GM12878 (cell line): Measurements from ENCODE around the gene CACYBP. TPM values are rescaled to one million over a fixed set of nuclear protein-coding genes. Genes with fewer than 3 reads are reported as not detected.

Source experiments
- BCL3 ChIP-seq: IDR thresholded peaks from 2 replicates; pipeline ENCODE4 v1.6.1; 2011; ENCODE audit warnings: borderline replicate concordance, low read depth, mild to moderate bottlenecking, moderate library complexity, low read length; ENCODE audit not compliant: insufficient read depth, poor library complexity, severe bottlenecking
- BHLHE40 ChIP-seq, 2 experiments: fragments of 450-650 bp in 1 of 2; IDR thresholded peaks; 2 replicates each; pipeline ENCODE4 v1.6.1; 2011 to 2017; ENCODE audit warnings: low read depth in 2 of 2, borderline replicate concordance in 1 of 2, improper control_type of control experiment in 1 of 2, low read length in 1 of 2, mild to moderate bottlenecking in 1 of 2
- CREB1 ChIP-seq: IDR thresholded peaks from 2 replicates; pipeline ENCODE4 v1.6.1; 2012; ENCODE audit warnings: low read depth, mild to moderate bottlenecking, inconsistent platforms
- DPF2 ChIP-seq: fragments of 450-650 bp; IDR thresholded peaks from 2 replicates; pipeline ENCODE4 v1.6.1; 2017; ENCODE audit warnings: mild to moderate bottlenecking
- GATAD2B ChIP-seq: fragments of 450-650 bp; conservative IDR thresholded peaks from 2 replicates; pipeline ENCODE4 v1.6.1; 2017; ENCODE audit warnings: low read depth, mild to moderate bottlenecking, moderate library complexity
- IKZF2 ChIP-seq, 2 experiments: fragments of 450-650 bp; IDR thresholded peaks; 2 replicates each; pipeline ENCODE4 v1.6.1; 2017; ENCODE audit warnings: mild to moderate bottlenecking in 2 of 2, moderate library complexity in 2 of 2
- MTA3 ChIP-seq: IDR thresholded peaks from 2 replicates; pipeline ENCODE4 v1.6.1; 2012; ENCODE audit warnings: low read length, inconsistent platforms, borderline replicate concordance
- NFIC ChIP-seq: IDR thresholded peaks from 2 replicates; pipeline ENCODE4 v1.6.1; 2012; ENCODE audit warnings: low read depth, mild to moderate bottlenecking, inconsistent platforms, low read length, moderate library complexity
- NR2C2 ChIP-seq: IDR thresholded peaks from 2 replicates; pipeline ENCODE4 v1.6.1; 2011; ENCODE audit warnings: borderline replicate concordance, low read depth; ENCODE audit not compliant: control insufficient read depth, insufficient read length
- POLR2A ChIP-seq: IDR thresholded peaks from 2 replicates; pipeline ENCODE4 v1.6.1; 2011; ENCODE audit warnings: low read depth, mild to moderate bottlenecking, low read length
- POLR2AphosphoS2 ChIP-seq: IDR thresholded peaks from 2 replicates; pipeline ENCODE4 v1.6.1; 2011; ENCODE audit warnings: low read depth, mild to moderate bottlenecking, low read length, improper control_type of control experiment, moderate library complexity
- RBBP5 ChIP-seq: fragments of 200-600 bp; sonication (generic); conservative IDR thresholded peaks from 2 replicates; pipeline ENCODE4 v1.6.1; 2016
- SP1 ChIP-seq: IDR thresholded peaks from one replicate; pipeline ENCODE4 v1.6.1; 2011; ENCODE audit warnings: low read depth, low read length
- SPI1 ChIP-seq: IDR thresholded peaks from 2 replicates; pipeline ENCODE4 v1.6.1; 2011; ENCODE audit warnings: low read depth, mild to moderate bottlenecking, low read length, moderate library complexity, borderline replicate concordance; ENCODE audit not compliant: insufficient read depth
- SREBF2 ChIP-seq: IDR thresholded peaks from 2 replicates; pipeline ENCODE4 v1.6.1; 2012; ENCODE audit warnings: mild to moderate bottlenecking, low read length
- STAT1 ChIP-seq: fragments of 450-650 bp; conservative IDR thresholded peaks from 2 replicates; pipeline ENCODE4 v1.6.1; 2014; ENCODE audit warnings: antibody characterized with exemption, mild to moderate bottlenecking
- TCF7 ChIP-seq: IDR thresholded peaks from 2 replicates; pipeline ENCODE4 v1.6.1; 2014; ENCODE audit warnings: antibody characterized with exemption, borderline replicate concordance
- USF1 ChIP-seq: IDR thresholded peaks from 2 replicates; pipeline ENCODE4 v1.6.1; 2011; ENCODE audit warnings: borderline replicate concordance, low read depth, mild to moderate bottlenecking, moderate library complexity, mixed read lengths, low read length; ENCODE audit not compliant: insufficient read depth; ENCODE audit errors: extremely low read length
- ZNF217 ChIP-seq: fragments of 450-650 bp; IDR thresholded peaks from 2 replicates; pipeline ENCODE4 v1.6.1; 2017; ENCODE audit warnings: antibody characterized with exemption, mild to moderate bottlenecking
- ZNF622 ChIP-seq: fragments of 450-650 bp; IDR thresholded peaks from 2 replicates; pipeline ENCODE4 v1.6.1; 2017; ENCODE audit warnings: mild to moderate bottlenecking, inconsistent platforms
- ZNF687 ChIP-seq: fragments of 450-650 bp; IDR thresholded peaks from 2 replicates; pipeline ENCODE4 v1.6.1; 2017; ENCODE audit warnings: mild to moderate bottlenecking, moderate library complexity
- polyA plus RNA-seq, 11 experiments: library from polyadenylated mRNA; depleted of rRNA in 4 of 11; unstranded in 6 of 11; stranded (reverse) in 5 of 11; fragments of >200 nt; fragmentation: Nextera tagmentation in 4 of 11; fragmentation: Illumina TruSeq in 1 of 11; extraction: Ambion mirVana in 4 of 11; extraction: Trizol in 1 of 11; gene quantifications; 1 replicate in 1 of 11; 2 replicates in 10 of 11; pipeline versions ENCODE4 v1.2.1 to v1.2.3, GENCODE V29; 2011 to 2016; ENCODE audit warnings: inconsistent platforms in 2 of 11, missing spikeins in 2 of 11, low read depth in 1 of 11
- total RNA-seq, 4 experiments: library from RNA; depleted of rRNA in 3 of 4; stranded (reverse); fragments of >200 nt in 3 of 4; fragmentation: Illumina TruSeq in 1 of 4; extraction: Trizol in 1 of 4; gene quantifications; 2 replicates each; pipeline versions ENCODE4 v1.2.1 to v1.2.3, GENCODE V29; 2013 to 2021
- TF ChIP-seq, protein P1 (sequence below): fragments of 450-650 bp; conservative IDR thresholded peaks from 2 replicates; pipeline ENCODE4 v1.6.1; 2017; ENCODE audit warnings: mild to moderate bottlenecking, moderate library complexity

The CACYBP gene
- total and polyA plus RNA-seq, 10 of the 15 experiments (the other 5 are each of a cell fraction or from before 2014, with no cell fraction given), result 77.7 to 488 (median 218) TPM

DNA sequence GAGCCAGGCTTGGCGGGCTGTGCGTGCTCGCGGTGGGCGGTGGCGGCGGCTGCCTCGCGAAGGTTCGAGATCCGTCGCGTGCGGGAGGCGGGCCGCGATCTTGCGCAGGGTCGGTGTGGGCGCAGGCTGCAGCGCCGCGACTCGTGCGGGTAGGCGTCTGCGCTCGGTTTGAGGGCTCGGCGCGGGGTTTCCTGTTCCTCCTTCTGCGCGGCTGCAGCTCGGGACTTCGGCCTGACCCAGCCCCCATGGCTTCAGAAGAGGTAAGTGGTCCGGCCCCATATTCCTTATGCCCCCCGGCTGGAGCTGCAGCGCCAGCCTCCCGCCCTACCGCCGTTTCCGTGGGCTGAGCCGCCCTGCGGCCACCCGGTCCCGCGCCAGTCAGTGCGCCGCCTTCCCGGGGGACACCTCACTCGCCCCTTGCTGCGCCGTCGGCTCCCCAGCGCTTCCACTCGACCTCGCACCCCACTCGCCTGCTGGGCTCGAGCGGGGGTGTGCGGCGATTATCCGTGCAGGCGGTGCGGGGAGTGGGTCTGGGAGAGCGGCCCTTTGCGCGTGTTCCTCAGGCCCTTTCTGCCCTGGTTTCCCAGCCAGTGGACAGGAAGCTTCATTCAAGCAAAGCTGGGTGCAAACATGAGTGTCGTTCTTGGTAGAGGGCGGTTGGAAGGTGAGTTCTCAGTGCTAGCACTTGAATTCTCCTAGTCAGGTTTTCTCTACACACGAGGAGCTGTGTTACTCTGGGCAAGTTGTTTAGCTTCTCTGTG is at the start of gene CACYBP (continued):
- TF ChIP-seq USF1 (no peak), SPI1 (peak; percentile 24; the same call in 1 of the 2 replicates), MTA3 (no peak), NFIC (no peak), SREBF2 (no peak), POLR2A (peak; percentile 86), BHLHE40 (IDR thresholded peaks at IDR 0.05; ENCODE audit: borderline replicate concordance in 1 of 2, low read depth in 2 of 2, low read length in 1 of 2) (peak; percentile 96 to 100), DPF2 (peak; percentile 85), POLR2AphosphoS2 (peak; percentile 21; the same call in 1 of the 2 replicates), STAT1 (0 out of 2 replicates have a peak, but pooled peaks have one; percentile 48), BCL3 (no peak), CREB1 (no peak), TCF7 (no peak), RBBP5 (no peak), GATAD2B (peak; percentile 84), ZNF687 (peak; percentile 63), ZNF217 (0 out of 2 replicates have a peak, but pooled peaks have one; percentile 3), NR2C2 (no peak), ZNF622 (no peak), IKZF2 (IDR thresholded peaks at IDR 0.05) (peak; percentile 17 to 35; a peak in 2 of 4 replicates), SP1 (no peak)
- TF ChIP-seq, protein P1, sequence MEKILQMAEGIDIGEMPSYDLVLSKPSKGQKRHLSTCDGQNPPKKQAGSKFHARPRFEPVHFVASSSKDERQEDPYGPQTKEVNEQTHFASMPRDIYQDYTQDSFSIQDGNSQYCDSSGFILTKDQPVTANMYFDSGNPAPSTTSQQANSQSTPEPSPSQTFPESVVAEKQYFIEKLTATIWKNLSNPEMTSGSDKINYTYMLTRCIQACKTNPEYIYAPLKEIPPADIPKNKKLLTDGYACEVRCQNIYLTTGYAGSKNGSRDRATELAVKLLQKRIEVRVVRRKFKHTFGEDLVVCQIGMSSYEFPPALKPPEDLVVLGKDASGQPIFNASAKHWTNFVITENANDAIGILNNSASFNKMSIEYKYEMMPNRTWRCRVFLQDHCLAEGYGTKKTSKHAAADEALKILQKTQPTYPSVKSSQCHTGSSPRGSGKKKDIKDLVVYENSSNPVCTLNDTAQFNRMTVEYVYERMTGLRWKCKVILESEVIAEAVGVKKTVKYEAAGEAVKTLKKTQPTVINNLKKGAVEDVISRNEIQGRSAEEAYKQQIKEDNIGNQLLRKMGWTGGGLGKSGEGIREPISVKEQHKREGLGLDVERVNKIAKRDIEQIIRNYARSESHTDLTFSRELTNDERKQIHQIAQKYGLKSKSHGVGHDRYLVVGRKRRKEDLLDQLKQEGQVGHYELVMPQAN, result no peak; the same call in none of the 2 replicates
